ENCODE results near the gene AOPEP.
"Not testable (repeated sequence)": the region's sequence is repeated elsewhere in the genome, so short reads cannot be mapped to it uniquely, and the experiment has no call there.

AOPEP gene

DNA sequence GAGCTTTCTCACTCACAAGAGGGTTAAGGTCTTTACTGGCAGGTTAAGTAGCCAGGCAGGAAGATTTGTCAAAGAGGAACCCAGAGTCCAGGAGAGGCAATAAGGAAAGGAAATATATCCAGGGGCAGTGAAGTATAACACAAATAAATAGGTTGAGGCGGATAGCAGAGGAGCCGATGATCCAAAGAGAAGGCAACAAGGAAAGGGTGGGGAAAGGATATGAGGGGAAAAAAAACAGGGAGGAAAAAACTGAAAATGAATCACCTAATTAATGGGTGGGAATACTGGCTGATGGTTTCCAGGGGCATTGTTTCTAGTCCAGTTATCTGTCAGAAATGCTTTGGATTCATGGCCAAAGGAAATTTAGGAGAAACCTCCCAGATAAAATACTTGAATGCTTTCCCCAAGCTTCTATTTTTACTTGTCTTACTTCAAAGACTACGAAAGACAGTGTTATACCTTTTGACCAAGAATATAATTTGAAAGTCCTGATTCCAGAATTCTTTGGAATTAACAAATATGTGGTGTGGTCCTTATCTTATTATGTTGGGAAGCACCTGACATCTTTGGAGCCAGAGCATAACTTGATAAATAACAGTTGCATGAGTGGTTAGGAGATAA, 146.5 kb downstream of the AOPEP start:
- no peak for DNase-seq

DNA sequence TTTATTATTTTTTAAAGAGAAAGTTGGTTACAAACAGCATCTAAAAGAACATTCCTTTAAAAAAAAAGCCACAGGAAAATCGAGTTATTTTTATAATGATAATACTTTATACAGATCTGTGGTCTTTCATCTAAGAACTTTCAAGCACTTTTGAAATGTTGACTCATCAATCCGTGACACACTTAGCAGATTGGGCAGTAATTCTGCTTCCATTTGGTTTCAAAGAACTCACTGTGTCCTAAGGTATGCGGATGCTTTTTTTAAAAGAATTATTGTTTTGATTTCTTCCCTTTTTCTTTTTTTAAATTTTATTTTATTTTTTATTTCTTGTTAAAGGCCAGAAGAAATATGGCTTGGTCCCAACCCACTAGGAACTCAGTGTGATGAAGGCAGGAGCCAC, 147.8 kb downstream of the AOPEP start:
- no peak for DNase-seq

DNA sequence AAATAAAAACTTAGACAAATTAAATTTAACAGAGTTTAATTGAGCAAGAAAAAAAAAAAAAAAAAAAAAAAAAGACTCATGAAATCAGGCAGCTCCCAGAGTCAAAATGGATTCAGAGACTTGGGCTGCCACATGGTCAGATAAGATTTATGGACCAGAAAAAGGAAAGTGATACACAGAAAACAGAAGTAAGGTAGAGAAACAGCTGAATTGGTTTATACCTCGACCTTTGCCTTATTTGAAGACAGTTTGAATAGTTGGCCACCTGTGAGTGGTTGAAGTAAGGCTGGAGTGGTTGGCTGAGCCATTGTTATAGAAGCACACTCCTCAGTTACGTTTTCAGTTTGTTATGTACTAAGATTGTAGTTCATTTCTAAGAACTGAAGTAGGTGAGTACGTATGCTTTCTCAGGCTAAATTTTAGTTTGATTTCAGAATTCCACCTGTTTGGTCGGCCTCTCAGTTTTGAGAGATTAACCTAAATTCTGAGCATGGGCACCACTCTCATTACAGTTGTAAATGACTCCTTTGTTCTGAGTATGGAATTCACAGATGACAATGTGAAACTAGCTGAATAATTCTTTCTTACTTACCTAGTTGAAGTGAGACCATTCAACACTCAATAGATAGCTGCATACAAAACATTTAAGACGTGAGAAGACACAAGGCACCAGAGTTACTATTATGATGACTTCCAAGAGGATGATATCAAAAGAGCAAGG, 149.0 kb downstream of the AOPEP start:
- no peak for DNase-seq

DNA sequence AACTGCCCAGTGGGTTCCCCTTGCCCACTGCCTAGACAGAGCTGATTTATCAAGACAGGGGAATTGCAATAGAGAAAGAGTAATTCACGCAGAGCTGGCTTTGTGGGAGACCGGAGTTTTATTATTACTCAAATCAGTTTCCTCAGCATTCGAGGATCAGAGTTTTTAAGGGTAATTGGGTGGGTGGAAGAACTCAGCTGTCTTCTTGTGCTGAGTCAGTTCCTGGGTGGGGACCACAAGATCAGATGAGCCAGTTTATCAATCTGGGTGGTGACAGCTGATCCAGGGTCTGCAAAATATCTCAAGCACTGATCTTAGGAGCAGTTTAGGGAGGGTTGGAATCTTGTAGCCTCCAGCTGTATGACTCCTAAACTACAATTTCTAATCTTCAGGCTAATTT, 152.3 kb downstream of the AOPEP start:
- not testable (repeated sequence) for DNase-seq

DNA sequence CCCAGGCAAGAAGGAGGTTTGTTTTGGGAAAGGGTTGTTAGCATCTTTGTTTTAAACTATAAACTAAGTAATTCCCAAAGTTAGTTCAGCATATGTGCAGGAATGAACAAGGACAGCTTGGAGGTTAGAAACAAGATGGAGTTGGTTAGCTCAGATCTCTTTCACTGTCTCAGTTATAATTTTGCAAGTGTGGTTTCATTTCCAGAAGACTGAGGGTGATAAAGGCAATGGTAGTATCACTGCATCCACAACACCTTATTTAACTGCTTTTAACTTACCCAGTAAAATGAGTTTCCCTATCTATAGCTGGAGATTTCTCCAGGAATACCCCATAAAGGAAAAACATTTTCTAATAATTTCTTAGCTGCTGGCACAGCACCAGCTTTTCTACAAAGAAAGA, 152.7 kb downstream of the AOPEP start:
- no peak for DNase-seq

DNA sequence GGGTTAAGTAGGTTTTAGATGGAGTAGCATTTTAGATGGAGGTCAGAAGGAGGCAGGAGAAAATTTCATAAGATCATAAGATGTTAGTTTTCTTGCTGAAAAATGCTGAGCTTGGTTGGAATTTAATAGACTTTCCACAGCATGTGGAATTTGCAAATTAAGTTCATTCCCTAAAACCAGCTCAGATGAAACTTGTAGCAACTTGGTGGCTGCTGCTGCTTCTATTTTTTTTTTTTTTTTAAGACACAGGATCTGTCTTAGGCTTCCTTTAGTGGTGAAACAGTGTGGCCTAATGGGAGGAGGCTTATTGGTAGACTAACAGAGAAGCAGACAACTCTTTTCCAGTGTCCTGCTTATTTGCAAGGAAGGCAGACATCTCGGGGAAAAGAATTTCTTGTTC, 154.5 kb downstream of the AOPEP start:
- DNase-seq: no peak

DNA sequence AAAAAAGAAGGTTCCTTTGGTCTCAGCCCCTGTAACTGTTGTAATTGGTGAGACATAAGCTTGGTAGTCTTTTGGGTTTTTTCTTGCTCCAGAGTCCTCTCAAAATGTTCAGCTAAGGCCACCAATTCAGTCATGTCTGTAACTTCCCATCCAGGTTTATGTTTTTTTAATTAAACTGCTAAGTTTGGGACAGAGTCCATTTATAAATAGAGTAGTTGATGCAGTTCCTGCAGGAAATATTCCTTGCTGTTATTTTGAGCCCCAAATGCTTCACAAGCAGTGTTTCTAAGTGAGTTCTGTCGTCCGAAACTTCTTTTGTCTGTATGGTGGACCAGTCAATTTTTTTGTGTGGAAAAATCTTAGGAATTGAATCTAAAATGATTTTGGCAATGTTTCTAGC, 155.0 kb downstream of the AOPEP start:
- no peak for DNase-seq

DNA sequence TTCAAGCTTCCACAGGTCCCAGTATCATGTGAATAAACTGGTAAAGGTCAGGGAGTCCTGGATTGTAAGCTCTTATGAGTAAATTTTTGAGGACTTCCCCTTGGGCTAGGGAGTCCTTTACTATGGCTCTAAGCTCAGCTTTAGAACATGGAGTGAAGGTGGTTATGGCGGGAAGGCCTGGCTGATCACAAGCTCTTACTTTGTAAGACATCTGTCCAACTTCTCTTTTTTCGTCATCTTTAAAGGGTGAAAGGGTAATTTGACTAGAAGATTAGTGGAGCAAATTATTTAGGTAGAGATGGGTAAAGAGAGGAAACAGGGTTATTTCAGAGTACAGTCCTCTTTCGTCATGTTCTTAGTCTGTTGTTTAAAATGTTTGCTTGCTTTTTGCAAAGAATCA, 155.4 kb downstream of the AOPEP start:
- no peak for DNase-seq

DNA sequence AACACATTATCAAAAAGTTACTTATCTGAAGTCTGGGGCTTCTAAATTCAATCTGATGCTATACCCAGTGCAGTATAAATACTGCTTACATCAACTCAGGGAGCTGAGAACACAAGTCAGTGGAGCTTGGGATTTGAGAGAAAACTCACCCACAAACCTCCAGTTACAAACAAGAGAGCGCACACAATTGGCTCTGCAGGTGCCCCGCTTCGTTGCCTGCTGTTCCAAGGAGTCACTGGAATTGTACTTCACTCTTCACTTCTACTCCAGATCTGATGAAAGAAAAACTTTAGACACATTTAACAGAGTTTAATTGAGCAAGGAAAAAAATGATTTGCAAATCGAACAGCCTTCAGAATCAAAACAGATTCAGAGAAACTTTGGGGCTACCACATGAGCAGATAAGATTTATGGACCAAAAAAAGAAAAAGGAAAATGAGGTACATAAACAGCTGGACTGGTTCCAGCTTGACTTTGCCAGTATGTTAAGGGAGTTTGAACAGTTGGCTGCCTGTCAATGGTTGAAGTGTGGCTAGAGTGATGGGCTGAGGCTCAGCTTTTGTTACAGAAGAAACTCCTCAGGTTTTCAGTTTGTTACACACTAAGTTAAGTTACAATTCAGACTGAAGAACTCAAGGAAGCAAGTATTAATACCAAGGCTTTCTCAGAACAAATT, 156.6 kb downstream of the AOPEP start:
- DNase-seq: peak; percentile 61

DNA sequence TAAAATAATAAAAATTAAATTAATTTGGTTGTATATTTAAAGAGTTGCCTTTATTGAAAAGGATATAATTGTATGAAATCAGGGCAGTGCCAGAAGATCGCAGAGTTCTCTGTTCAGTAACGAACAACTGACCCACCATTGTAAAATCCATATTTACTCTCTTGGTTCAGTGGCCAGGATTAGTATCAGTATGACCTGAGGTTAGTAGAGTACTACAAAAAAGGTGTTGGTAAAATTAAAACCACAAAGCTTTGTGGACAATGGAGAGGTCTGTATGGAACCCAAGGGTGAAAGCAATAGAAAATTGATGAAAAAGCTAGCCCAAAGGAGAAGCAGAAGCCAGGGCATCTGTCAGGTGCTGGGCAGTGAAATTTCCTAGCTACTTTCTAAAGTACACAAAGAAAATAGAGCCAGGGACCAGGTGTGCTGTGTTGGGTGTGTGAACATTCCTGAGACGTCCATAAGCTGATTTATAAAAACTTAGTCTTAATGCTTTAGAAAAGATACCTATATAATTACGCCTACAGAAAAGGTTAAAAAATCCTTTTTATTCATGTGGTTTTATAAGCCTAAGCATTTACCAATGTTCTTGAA, 159.5 kb downstream of the AOPEP start:
- DNase-seq: no peak

DNA sequence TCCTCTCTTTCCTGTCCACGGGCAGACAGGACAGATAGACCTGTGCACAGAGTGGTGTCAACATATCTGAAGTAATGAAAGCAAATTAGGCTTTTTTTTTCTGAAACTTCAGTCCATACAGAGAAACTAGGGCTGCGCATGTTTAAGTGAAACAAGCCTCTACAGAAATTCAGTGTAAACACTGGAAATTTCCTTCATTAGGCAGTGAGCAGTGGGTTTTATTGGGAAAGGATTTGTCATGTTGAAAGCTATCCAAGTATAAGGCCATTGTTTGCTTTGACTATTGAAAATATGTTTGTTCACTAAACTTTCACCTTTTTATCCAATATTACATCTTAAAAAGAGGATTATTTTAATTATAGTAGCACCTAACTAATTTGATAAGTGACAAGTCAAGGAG, 161.2 kb downstream of the AOPEP start:
- no peak for DNase-seq

DNA sequence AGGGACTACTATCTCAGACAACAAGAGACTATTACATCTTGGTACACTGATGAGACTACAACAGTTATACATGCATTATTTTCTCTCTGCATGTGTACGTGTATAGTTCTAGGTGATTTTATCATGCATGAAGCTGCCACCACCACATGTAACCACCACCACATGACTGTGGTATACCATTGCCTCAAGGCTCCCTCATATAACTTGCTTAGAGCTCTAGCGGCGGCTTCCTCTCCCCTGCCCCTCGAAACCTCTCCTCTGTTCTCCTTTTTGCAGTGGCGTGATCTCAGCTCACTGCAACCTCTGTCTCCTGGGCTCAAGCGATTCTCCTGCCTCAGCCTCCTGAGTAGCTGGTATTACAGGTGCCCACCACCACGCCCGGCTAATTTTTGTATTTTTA, 162.3 kb downstream of the AOPEP start:
- DNase-seq: no peak

DNA sequence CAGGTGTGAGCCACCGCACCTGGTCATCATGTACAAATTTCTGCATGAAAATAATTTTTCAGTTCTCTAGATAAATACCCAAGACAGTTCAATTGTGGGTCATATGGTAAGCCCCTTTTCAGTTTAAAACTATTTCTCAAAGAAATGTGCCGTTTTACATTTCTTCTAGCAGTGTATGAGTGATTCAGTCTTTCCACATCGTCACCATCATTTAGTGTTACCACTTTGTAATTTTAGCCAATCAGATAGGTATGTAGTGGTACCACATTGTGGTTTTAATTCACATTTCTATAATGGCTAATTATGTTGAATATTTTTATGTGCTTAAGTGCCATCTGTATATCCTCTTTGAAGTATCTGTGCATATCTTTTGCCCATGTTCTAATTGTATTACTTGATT, 163.1 kb downstream of the AOPEP start:
- DNase-seq: no peak

DNA sequence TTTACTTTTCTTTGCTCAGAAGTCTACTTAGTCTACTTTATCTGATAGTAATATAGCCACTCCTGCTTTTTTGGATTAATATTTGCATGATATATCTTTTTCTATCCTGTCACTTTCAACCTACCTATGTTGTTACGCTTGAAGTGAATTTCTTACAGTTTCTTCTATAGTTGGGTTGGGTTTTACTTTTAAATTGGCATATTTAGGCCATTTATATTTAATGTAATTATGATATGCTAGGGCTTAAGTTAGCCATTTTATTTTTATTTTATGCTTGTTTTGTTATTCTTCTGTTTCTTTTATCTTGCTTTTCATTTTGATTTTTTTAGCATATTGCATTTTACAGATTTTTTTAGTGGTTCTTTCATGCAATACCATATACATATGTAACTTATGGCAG, 164.7 kb downstream of the AOPEP start:
- no peak for DNase-seq

DNA sequence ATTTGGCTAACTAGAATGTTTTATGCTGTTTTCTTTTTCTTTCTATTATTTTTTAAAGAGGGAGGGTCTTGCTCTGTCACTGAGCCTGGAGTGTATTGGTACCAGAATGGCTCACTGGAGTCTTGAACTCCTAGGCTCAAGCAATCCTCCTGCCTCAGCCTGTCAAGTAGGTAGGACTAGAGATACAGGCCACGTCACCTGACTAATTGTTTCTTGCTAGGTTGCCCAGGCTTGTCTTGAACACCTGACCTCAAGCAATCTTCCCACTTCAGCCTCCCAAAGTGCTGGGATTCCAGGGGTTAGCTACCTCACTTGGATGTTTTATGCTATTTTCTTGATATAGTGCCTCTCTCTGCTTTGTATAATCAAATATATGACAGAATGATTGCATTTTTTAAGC, 166.2 kb downstream of the AOPEP start:
- no peak for DNase-seq

DNA sequence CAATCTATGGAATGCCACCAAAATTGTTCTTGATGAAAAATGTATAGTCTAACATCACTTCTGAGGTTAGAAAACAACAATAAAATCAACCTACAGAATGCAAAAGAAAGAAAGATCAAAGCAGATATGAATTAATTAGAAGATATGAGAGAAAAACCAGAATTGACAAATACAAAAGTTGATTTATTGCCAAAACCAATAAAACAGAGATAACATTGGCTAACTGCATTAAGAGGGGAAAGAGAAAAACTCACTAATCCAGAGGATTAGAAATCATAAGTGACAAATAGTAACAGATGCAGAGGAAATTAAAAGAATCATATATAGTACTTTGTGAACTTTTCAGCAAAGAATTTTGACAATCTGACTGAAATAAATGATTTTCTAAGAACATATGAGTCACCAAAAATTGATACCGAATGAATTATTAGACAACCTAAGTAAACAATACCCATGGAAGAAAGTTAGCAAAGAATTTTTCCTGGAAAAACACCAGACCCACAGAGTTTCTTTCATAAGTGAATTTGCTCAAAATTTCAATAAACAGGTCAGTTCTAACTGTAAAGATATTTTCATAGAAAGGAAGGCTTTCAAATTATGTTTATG, 167.7 kb downstream of the AOPEP start:
- DNase-seq: no peak

DNA sequence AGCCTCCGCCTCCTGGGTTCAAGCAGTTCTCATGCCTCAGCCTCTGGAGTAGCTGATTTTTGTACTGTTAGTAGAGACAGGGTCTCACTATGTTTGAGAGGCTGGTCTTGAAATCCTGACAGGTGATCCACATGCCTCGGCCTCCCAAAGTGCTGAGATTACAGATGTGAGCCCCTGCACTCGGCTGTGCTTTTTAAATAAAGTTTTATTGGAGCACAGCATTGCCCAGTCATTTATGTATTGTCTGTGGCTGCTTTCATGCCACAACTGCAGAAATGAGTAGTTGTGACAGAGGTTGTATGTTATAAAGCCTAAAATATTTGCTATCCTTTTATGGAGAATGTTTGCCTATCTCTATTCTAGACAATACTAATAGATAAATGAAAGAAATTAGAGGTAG, 169.2 kb downstream of the AOPEP start:
- no peak for DNase-seq

DNA sequence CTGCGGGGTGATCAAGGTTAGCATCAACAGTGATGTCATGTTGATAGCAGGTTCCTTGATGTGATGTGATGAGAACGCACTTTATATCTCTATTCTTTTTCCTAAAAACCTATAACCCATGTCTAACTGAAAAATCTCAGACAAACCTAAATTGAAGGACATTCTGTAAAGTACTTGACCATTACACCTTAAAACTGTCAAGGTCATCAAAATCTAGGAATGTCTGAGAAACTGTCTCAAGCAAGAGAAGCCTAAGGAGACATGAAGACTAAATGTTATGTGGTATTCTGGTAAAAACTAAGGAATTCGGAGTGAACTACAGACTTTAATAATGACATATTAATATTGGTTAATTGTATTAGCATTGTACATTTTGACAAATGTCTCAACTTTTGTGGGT, 170.0 kb downstream of the AOPEP start:
- DNase-seq: no peak

DNA sequence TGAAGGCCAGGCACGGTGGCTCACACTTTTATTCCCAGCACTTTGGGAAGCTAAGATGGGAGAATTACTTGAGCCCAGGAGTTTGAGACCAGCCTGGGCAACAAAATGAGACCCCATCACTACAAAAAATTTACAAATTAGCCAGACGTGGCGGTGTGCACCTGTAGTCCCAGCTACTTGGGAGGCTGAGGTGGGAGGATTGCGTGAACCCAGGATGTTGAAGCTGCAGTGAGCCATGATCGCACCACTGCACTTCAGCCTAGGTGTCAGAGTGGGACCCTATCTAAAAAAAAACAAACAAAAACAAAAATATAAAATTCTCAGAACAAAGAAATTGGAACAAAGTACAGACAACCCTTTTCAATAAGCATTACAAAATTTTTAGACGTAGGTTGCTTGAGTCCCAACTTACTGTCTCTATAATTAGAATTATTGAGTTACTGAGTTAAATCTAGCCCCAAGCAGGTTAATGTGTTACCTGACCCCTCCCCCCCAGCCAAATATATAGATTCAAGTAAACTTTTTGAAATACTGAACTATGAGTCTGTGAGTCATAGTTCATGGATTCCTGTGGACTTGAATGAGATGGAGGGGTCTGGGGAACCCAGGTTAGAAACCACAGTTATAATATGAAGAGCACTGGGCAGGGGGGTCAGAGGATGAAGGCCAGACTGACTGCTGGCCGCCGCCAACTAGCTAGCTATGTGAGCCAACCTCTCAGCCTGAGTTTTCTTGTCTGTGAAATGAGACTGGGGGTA, 173.1 kb downstream of the AOPEP start:
- no peak for DNase-seq

DNA sequence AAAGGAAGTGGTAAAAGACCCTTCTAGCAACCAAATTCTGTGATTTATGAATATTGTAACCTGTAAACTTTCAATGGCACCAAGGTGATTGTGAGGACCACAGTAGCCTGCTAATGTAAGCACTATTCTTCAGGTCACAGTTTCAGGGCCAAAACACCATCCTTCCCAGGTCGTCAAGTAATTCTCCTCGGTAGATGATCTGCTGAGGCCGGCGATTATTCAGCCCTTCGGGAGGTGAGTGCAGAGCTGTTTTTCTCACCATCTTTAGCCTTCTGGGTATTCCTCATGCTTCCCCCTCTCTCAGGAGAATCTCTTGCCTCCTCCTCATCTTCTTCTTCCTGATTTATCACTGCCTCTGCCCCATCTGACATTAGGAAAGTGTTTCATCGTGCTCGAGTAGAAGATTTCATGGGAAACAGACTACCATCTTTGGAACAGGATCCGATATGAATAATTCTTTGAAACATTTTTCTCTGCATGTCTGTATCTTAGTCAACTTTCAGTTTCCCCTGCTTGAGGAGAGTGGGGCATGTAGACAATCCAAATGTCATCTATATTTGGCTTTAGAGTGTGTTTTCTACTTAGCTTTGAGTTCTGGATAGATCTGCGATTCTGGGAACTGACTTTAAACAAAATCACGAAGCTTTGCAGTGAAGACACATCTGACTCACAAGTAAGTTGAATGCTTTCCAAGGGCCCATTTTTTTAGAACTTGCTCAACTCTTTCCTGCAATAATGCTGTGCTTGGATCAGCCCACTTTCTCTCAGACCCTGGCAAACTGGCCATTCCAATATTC, 173.9 kb downstream of the AOPEP start:
- no peak for DNase-seq

DNA sequence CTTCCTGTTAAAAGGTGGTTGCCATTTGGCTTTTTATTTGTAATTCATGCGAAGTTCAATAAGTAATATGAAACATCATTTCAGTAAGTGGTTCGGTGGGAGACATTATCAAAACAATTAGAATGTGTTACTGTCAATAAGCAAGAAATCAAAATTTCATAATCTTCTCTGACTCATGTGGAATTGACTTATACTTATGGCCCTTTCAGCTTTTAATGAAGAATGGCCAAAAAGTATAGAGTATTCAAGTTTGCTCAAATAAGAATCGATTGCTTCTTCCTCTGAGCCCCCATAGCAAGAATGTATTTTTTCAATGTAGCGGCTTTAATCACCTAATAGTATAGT, 174.5 kb downstream of the AOPEP start:
- no peak for DNase-seq

DNA sequence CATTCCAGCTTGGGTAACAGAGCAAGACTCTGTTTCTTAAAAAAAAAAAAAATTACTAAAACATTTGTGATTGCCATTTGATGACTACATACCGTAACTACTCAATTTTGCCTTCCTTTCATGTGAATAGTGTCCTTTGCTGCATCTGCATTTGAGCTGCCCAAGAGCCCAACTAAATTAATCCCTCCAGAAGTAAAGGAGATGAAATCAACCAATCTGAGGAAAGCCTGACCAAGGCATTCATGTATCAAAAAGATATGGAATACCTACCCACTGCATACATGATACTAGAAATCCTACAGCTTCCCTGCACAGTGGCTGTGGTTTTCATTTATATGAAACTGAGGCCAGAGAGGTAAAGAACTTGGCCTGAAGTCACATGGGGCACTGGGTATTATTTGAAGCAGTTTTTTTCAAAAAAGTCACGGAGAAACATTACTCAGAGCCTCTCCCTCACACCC, 177.5 kb downstream of the AOPEP start:
- DNase-seq: no peak
